Neutrophil (primary cell): ENCODE results near the gene CCDC107.

Experiments
- H3K27ac ChIP-seq: fragments of 200-600 bp; sonication (generic); 2 replicates; pipeline ENCODE4 v1.5.1; 2016; ENCODE audit warnings: mild to moderate bottlenecking, moderate library complexity
- H3K27me3 ChIP-seq: fragments of 200-600 bp; sonication (generic); 2 replicates; pipeline ENCODE4 v1.6.0; 2016; ENCODE audit warnings: mild to moderate bottlenecking
- H3K36me3 ChIP-seq: fragments of 200-600 bp; sonication (generic); 2 replicates; pipeline ENCODE4 v1.5.1; 2017
- H3K4me1 ChIP-seq, 2 experiments: fragments of 200-600 bp in 1 of 2; sonication (generic) in 1 of 2; 1 replicate in 1 of 2; 2 replicates in 1 of 2; pipeline versions ENCODE4 v1.5.1 to v1.6.1; 2013 to 2016; ENCODE audit warnings: low read depth in 1 of 2, low read length in 1 of 2, mild to moderate bottlenecking in 1 of 2, moderate library complexity in 1 of 2; ENCODE audit not compliant: control insufficient read depth in 1 of 2, insufficient read depth in 1 of 2
- H3K4me3 ChIP-seq, 2 experiments: fragments of 200-600 bp in 1 of 2; sonication (generic) in 1 of 2; 1 replicate in 1 of 2; 2 replicates in 1 of 2; pipeline ENCODE4 v1.5.1; 2013 to 2016; ENCODE audit warnings: low read depth in 1 of 2, low read length in 1 of 2, mild to moderate bottlenecking in 1 of 2, moderate library complexity in 1 of 2
- H3K9me3 ChIP-seq: fragments of 200-600 bp; sonication (generic); 2 replicates; pipeline ENCODE4 v1.5.1; 2016
- TF ChIP-seq, protein P1 (sequence below): fragments of 200-600 bp; sonication (generic); IDR thresholded peaks from 2 replicates; pipeline ENCODE4 v1.5.1; 2016; ENCODE audit warnings: antibody characterized with exemption

Gene CCDC107

DNA sequence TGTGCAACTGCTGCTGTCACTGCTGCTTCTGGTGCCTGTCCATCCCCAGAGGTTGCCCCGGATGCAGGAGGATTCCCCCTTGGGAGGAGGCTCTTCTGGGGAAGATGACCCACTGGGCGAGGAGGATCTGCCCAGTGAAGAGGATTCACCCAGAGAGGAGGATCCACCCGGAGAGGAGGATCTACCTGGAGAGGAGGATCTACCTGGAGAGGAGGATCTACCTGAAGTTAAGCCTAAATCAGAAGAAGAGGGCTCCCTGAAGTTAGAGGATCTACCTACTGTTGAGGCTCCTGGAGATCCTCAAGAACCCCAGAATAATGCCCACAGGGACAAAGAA lies 15.9 kb downstream of the CCDC107 start:
- Histone ChIP-seq H3K4me1 (peaks cover 4 to 13% of the 10 kb centered on the region in 2 experiments), H3K4me3 (no peak overlapping the region), H3K27me3 (peaks cover 45% of the 10 kb centered on the region), H3K36me3 (no peaks in the 10 kb centered on the region), H3K27ac (no peak overlapping the region), H3K9me3 (no peaks in the 10 kb centered on the region)
- TF ChIP-seq, protein P1, sequence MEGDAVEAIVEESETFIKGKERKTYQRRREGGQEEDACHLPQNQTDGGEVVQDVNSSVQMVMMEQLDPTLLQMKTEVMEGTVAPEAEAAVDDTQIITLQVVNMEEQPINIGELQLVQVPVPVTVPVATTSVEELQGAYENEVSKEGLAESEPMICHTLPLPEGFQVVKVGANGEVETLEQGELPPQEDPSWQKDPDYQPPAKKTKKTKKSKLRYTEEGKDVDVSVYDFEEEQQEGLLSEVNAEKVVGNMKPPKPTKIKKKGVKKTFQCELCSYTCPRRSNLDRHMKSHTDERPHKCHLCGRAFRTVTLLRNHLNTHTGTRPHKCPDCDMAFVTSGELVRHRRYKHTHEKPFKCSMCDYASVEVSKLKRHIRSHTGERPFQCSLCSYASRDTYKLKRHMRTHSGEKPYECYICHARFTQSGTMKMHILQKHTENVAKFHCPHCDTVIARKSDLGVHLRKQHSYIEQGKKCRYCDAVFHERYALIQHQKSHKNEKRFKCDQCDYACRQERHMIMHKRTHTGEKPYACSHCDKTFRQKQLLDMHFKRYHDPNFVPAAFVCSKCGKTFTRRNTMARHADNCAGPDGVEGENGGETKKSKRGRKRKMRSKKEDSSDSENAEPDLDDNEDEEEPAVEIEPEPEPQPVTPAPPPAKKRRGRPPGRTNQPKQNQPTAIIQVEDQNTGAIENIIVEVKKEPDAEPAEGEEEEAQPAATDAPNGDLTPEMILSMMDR, result no peak

GRCh38 chr9:35675204-35675603 lies 17.1 kb downstream of the CCDC107 start:
- Histone ChIP-seq H3K4me1 (peaks cover 4 to 13% of the 10 kb centered on the region in 2 experiments), H3K36me3 (no peaks in the 10 kb centered on the region), H3K4me3 (no peak overlapping the region), H3K27me3 (peaks cover 45% of the 10 kb centered on the region), H3K9me3 (no peaks in the 10 kb centered on the region), H3K27ac (no peak overlapping the region)
- TF ChIP-seq, protein P1, result no peak

DNA sequence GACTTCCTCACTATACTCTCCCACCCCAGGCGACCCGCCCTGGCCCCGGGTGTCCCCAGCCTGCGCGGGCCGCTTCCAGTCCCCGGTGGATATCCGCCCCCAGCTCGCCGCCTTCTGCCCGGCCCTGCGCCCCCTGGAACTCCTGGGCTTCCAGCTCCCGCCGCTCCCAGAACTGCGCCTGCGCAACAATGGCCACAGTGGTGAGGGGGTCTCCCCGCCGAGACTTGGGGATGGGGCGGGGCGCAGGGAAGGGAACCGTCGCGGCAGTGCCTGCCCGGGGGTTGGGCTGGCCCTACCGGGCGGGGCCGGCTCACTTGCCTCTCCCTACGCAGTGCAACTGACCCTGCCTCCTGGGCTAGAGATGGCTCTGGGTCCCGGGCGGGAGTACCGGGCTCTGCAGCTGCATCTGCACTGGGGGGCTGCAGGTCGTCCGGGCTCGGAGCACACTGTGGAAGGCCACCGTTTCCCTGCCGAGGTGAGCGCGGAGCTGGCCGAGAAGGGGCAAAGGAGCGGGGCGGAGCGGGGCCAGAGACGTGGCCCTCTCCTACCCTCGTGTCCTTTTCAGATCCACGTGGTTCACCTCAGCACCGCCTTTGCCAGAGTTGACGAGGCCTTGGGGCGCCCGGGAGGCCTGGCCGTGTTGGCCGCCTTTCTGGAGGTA lies 17.8 kb downstream of the CCDC107 start:
- peak overlapping the region in 1 of 2 experiments; percentile 40 for H3K4me3 ChIP-seq
- no peaks in the 10 kb centered on the region for H3K36me3 ChIP-seq
- H3K4me1 ChIP-seq, result peaks cover 4 to 13% of the 10 kb centered on the region in 2 experiments
- TF ChIP-seq, protein P1, result no peak
- no peak overlapping the region for H3K27ac ChIP-seq
- no peaks in the 10 kb centered on the region for H3K9me3 ChIP-seq
- peaks cover 45% of the 10 kb centered on the region for H3K27me3 ChIP-seq

DNA sequence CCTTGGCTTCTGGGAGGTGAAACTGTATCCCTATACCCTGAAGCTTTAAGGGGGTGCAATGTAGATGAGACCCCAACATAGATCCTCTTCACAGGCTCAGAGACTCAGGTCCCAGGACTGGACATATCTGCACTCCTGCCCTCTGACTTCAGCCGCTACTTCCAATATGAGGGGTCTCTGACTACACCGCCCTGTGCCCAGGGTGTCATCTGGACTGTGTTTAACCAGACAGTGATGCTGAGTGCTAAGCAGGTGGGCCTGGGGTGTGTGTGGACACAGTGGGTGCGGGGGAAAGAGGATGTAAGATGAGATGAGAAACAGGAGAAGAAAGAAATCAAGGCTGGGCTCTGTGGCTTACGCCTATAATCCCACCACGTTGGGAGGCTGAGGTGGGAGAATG lies 21.0 kb downstream of the CCDC107 start:
- Histone ChIP-seq H3K4me1 (peaks cover 4 to 13% of the 10 kb centered on the region in 2 experiments), H3K9me3 (no peaks in the 10 kb centered on the region), H3K36me3 (no peaks in the 10 kb centered on the region), H3K27ac (no peak overlapping the region), H3K27me3 (peaks cover 32% of the 10 kb centered on the region), H3K4me3 (no peak overlapping the region)
- TF ChIP-seq, protein P1, result no peak

GRCh38 chr9:35679766-35680330 lies 21.8 kb downstream of the CCDC107 start:
- Histone ChIP-seq H3K4me3 (no peak overlapping the region), H3K4me1 (peaks cover 4 to 13% of the 10 kb centered on the region in 2 experiments), H3K27ac (no peak overlapping the region), H3K36me3 (no peaks in the 10 kb centered on the region), H3K27me3 (peaks cover 25% of the 10 kb centered on the region), H3K9me3 (no peaks in the 10 kb centered on the region)
- TF ChIP-seq, protein P1, result no peak
